H1 (cell line): ENCODE data around the gene B3GLCT. TPM values are rescaled to one million over a fixed set of nuclear protein-coding genes. Genes with fewer than 3 reads are reported as not detected.

Experiments used
- CTCF ChIA-PET: fragments of 300-600 bp; sonication (Branson Sonifier 250); formaldehyde crosslinking; loops from one replicate; lab custom pipeline; 2021; ENCODE audit not compliant: partially characterized antibody; lab: Charles Lee
- POLR2A ChIA-PET: fragments of 300-600 bp; sonication (Branson Sonifier 250); formaldehyde crosslinking; loops from one replicate; lab custom pipeline; 2021; ENCODE audit warnings: inconsistent platforms; ENCODE audit not compliant: partially characterized antibody; lab: Charles Lee
- DNase-seq, 2 experiments: peaks; one replicate each; pipeline versions ENCODE4 v3.0.0 to v3.0.0-alpha.2; 2010 to 2022; ENCODE audit warnings: low spot score in 2 of 2, low read depth in 1 of 2, mixed read lengths in 1 of 2
- FAIRE-seq: peaks from 2 replicates; lab custom pipeline; 2011; peaks lifted over from hg19 to GRCh38; lab: Jason Lieb, UNC
- H2AFZ ChIP-seq: 2 replicates; pipeline ENCODE4 v1.8.1; 2012; ENCODE audit warnings: low read length, inconsistent platforms
- H2AK5ac ChIP-seq: 2 replicates; pipeline ENCODE4 v1.6.1; 2013; ENCODE audit warnings: low read depth, low read length
- H2BK120ac ChIP-seq: replicated peaks from 2 replicates; pipeline ENCODE3; 2013; ENCODE audit warnings: low read depth, low read length, inconsistent platforms
- H2BK12ac ChIP-seq: 2 replicates; pipeline ENCODE4 v1.6.1; 2013; ENCODE audit warnings: low read depth, low read length
- H2BK15ac ChIP-seq: 2 replicates; pipeline ENCODE4 v1.6.1; 2013; ENCODE audit warnings: low read length
- H2BK20ac ChIP-seq: 2 replicates; pipeline ENCODE4 v1.6.1; 2013; ENCODE audit warnings: low read length
- H2BK5ac ChIP-seq: 2 replicates; pipeline ENCODE4 v1.6.1; 2013; ENCODE audit warnings: low read depth, low read length
- H3K14ac ChIP-seq: 2 replicates; pipeline ENCODE4 v1.6.1; 2013; ENCODE audit warnings: inconsistent platforms; ENCODE audit not compliant: insufficient read length
- H3K18ac ChIP-seq: 2 replicates; pipeline ENCODE4 v1.6.1; 2013; ENCODE audit warnings: low read length; ENCODE audit errors: extremely low read depth
- H3K23ac ChIP-seq: 2 replicates; pipeline ENCODE4 v1.6.1; 2013; ENCODE audit warnings: inconsistent platforms; ENCODE audit not compliant: insufficient read length
- H3K23me2 ChIP-seq: 2 replicates; pipeline ENCODE4 v1.6.1; 2013; ENCODE audit warnings: low read depth, low read length
- H3K27ac ChIP-seq: 2 replicates; pipeline ENCODE4 v1.6.1; 2011; ENCODE audit warnings: low read depth, low read length, inconsistent platforms
- H3K27me3 ChIP-seq, 4 experiments: replicated peaks in 1 of 4; 1 replicate in 1 of 4; 2 replicates in 3 of 4; pipeline versions ENCODE4 v1.6.1 to v1.8.1; 2011 to 2013; ENCODE audit warnings: low read length in 3 of 4, mild to moderate bottlenecking in 3 of 4, inconsistent platforms in 2 of 4, mixed read lengths in 2 of 4, moderate library complexity in 1 of 4; ENCODE audit not compliant: control insufficient read depth in 3 of 4, insufficient read depth in 3 of 4; ENCODE audit errors: extremely low read depth in 1 of 4
- H3K36me3 ChIP-seq, 4 experiments: 2 replicates each; pipeline versions ENCODE4 v1.6.1 to v1.8.1; 2011 to 2013; ENCODE audit warnings: mild to moderate bottlenecking in 4 of 4, low read length in 3 of 4, moderate library complexity in 2 of 4, control low read depth in 1 of 4, inconsistent platforms in 1 of 4; ENCODE audit not compliant: insufficient read depth in 4 of 4, control insufficient read depth in 2 of 4
- H3K4ac ChIP-seq: replicated peaks from 2 replicates; pipeline ENCODE3; 2013; ENCODE audit warnings: low read length, low read depth, mixed read lengths, inconsistent platforms; ENCODE audit not compliant: insufficient read length
- H3K4me1 ChIP-seq, 4 experiments: replicated peaks in 1 of 4; 1 replicate in 1 of 4; 2 replicates in 3 of 4; pipeline versions ENCODE4 v1.6.1 to v1.8.1; 2011 to 2013; ENCODE audit warnings: low read length in 3 of 4, inconsistent platforms in 2 of 4, mixed read lengths in 1 of 4; ENCODE audit not compliant: insufficient read depth in 4 of 4, control insufficient read depth in 3 of 4
- H3K4me2 ChIP-seq, 2 experiments: 2 replicates each; pipeline versions ENCODE4 v1.6.1 to v1.8.1; 2011 to 2013; ENCODE audit warnings: low read depth in 2 of 2, low read length in 2 of 2, control low read depth in 1 of 2, inconsistent platforms in 1 of 2, mild to moderate bottlenecking in 1 of 2; ENCODE audit not compliant: insufficient read depth in 1 of 2
- H3K4me3 ChIP-seq, 4 experiments: fragments of 200-600, 300-600 bp in 1 of 4; sonication (generic), shearing (Covaris generic), sonication (Bioruptor Twin) in 1 of 4; 2 replicates each; pipeline versions ENCODE4 v1.5.1 to v1.8.1; 2011 to 2016; ENCODE audit warnings: low read length in 4 of 4, low read depth in 3 of 4, control low read depth in 2 of 4, inconsistent platforms in 2 of 4, mild to moderate bottlenecking in 2 of 4, mixed read lengths in 1 of 4, moderate library complexity in 1 of 4; ENCODE audit not compliant: insufficient read depth in 2 of 4; ENCODE audit errors: extremely low read depth in 1 of 4
- H3K56ac ChIP-seq: replicated peaks from 2 replicates; pipeline ENCODE3; 2013; ENCODE audit warnings: low read depth, mild to moderate bottlenecking, mixed read lengths, low read length, inconsistent platforms; ENCODE audit not compliant: insufficient read length
- H3K79me1 ChIP-seq: 2 replicates; pipeline ENCODE4 v1.6.1; 2013; ENCODE audit warnings: low read depth, low read length, control low read depth
- H3K79me2 ChIP-seq, 2 experiments: 2 replicates each; pipeline versions ENCODE4 v1.6.1 to v1.8.1; 2012 to 2013; ENCODE audit warnings: low read length in 2 of 2, mild to moderate bottlenecking in 2 of 2, inconsistent platforms in 1 of 2; ENCODE audit not compliant: insufficient read depth in 2 of 2, control insufficient read depth in 1 of 2
- H3K9ac ChIP-seq, 4 experiments: replicated peaks in 1 of 4; 1 replicate in 1 of 4; 2 replicates in 3 of 4; pipeline versions ENCODE4 v1.6.1 to v1.8.1; 2011 to 2013; ENCODE audit warnings: low read depth in 3 of 4, low read length in 3 of 4, control low read depth in 2 of 4, mild to moderate bottlenecking in 2 of 4, moderate library complexity in 2 of 4, inconsistent platforms in 1 of 4; ENCODE audit errors: extremely low read depth in 1 of 4
- H3K9me3 ChIP-seq, 2 experiments: 2 replicates each; pipeline versions ENCODE4 v1.6.1 to v1.8.1; 2012 to 2013; ENCODE audit warnings: mild to moderate bottlenecking in 2 of 2, moderate library complexity in 2 of 2, control low read depth in 1 of 2, inconsistent platforms in 1 of 2, low read depth in 1 of 2, low read length in 1 of 2, mixed read lengths in 1 of 2; ENCODE audit not compliant: insufficient read depth in 2 of 2
- H4K20me1 ChIP-seq, 2 experiments: replicated peaks in 1 of 2; 2 replicates each; pipeline versions ENCODE3 to v1.8.1; 2011 to 2013; ENCODE audit warnings: inconsistent platforms in 2 of 2, low read length in 2 of 2, mild to moderate bottlenecking in 1 of 2; ENCODE audit not compliant: insufficient read depth in 2 of 2, control insufficient read depth in 1 of 2
- H4K5ac ChIP-seq: 2 replicates; pipeline ENCODE4 v1.6.1; 2013; ENCODE audit warnings: low read length, low read depth, mixed read lengths, inconsistent platforms; ENCODE audit not compliant: insufficient read length
- H4K8ac ChIP-seq: 2 replicates; pipeline ENCODE4 v1.8.0; 2013; ENCODE audit warnings: mild to moderate bottlenecking, moderate library complexity, low read length, inconsistent platforms; ENCODE audit not compliant: insufficient read depth; ENCODE audit errors: extremely low read depth
- H4K91ac ChIP-seq: replicated peaks from 2 replicates; pipeline ENCODE3; 2013; ENCODE audit warnings: low read length, mixed read lengths, inconsistent platforms; ENCODE audit not compliant: insufficient read length
- BACH1 ChIP-seq: IDR thresholded peaks from 2 replicates; pipeline ENCODE4 v1.6.1; 2012; ENCODE audit warnings: low read length, improper control_type of control experiment
- BCL11A ChIP-seq, 2 experiments: IDR thresholded peaks; one replicate each; pipeline ENCODE4 v1.6.1; 2011; ENCODE audit warnings: low read depth in 2 of 2, low read length in 2 of 2, mild to moderate bottlenecking in 2 of 2
- CBX8 ChIP-seq: fragments of 300-800, 300-1000 bp; sonication (generic); IDR thresholded peaks from 2 replicates; pipeline ENCODE4 v1.7.1; 2016; ENCODE audit warnings: low read depth, low read length, borderline replicate concordance
- EGR1 ChIP-seq: IDR thresholded peaks from 2 replicates; pipeline ENCODE4 v1.6.1; 2011; ENCODE audit warnings: low read depth, low read length, borderline replicate concordance
- GABPA ChIP-seq: IDR thresholded peaks from 2 replicates; pipeline ENCODE4 v1.6.1; 2011; ENCODE audit warnings: mild to moderate bottlenecking, low read length, moderate library complexity, borderline replicate concordance; ENCODE audit not compliant: insufficient read depth
- POU5F1 ChIP-seq: IDR thresholded peaks from 2 replicates; pipeline ENCODE4 v1.6.1; 2011; ENCODE audit warnings: low read depth, mild to moderate bottlenecking, low read length, moderate library complexity
- RAD21 ChIP-seq, 2 experiments: IDR thresholded peaks in 1 of 2; conservative IDR thresholded peaks in 1 of 2; 2 replicates each; pipeline ENCODE4 v1.6.1; 2011; ENCODE audit warnings: low read depth in 2 of 2, low read length in 2 of 2, improper control_type of control experiment in 1 of 2, inconsistent platforms in 1 of 2, mild to moderate bottlenecking in 1 of 2, moderate library complexity in 1 of 2
- RBBP5 ChIP-seq: IDR thresholded peaks from 2 replicates; pipeline ENCODE4 v1.7.1; 2012; ENCODE audit warnings: low read depth, mild to moderate bottlenecking, inconsistent platforms, low read length, moderate library complexity, borderline replicate concordance
- SIN3A ChIP-seq, 2 experiments: IDR thresholded peaks in 1 of 2; conservative IDR thresholded peaks in 1 of 2; 2 replicates each; pipeline ENCODE4 v1.6.1; 2011 to 2012; ENCODE audit warnings: low read length in 2 of 2, improper control_type of control experiment in 1 of 2, low read depth in 1 of 2, mild to moderate bottlenecking in 1 of 2
- SP2 ChIP-seq: IDR thresholded peaks from 2 replicates; pipeline ENCODE4 v1.6.1; 2012; ENCODE audit warnings: mild to moderate bottlenecking, low read length, inconsistent platforms
- SUZ12 ChIP-seq: fragments of 200-600 bp; sonication (generic); IDR thresholded peaks from 2 replicates; pipeline ENCODE4 v1.6.1; 2012; ENCODE audit warnings: mild to moderate bottlenecking, inconsistent platforms, low read length, moderate library complexity, mixed read lengths
- WGBS, 2 experiments: shearing (Covaris generic) in 1 of 2; methylation state at CpG; one replicate each; pipeline versions ENCODE4 v1.1.6 to v1.1.7; 2013 to 2015; ENCODE audit warnings: low lambda C conversion rate in 2 of 2, mixed read lengths in 2 of 2, inconsistent platforms in 1 of 2, low coverage in 1 of 2, missing lambda C conversion rate in 1 of 2; ENCODE audit not compliant: insufficient replicate concordance in 2 of 2, insufficient coverage in 1 of 2, insufficient read length in 1 of 2; ENCODE audit errors: extremely low coverage in 1 of 2, missing lambda C conversion rate in 1 of 2; 5-methylcytosine and 5-hydroxymethylcytosine counted together
- polyA plus RNA-seq, 7 experiments: library from polyadenylated mRNA; depleted of rRNA in 3 of 7; stranded (reverse) in 5 of 7; unstranded in 2 of 7; fragments of >200 nt in 5 of 7; fragments of 200-250 nt in 2 of 7; gene quantifications; 1 replicate in 5 of 7; 2 replicates in 1 of 7; 4 replicates in 1 of 7; pipeline versions ENCODE4 v1.2.1 to v1.2.3, GENCODE V29; 2011 to 2013; ENCODE audit warnings: missing spikeins in 2 of 7, mixed read lengths in 2 of 7
- total RNA-seq: library from RNA; stranded (reverse); fragmentation: NEBNext Ultra II Directional; extraction: Animal tissue kit (Norgen Biotek cat#: 25700); gene quantifications from 2 replicates; pipeline ENCODE4 v1.2.1, GENCODE V29; 2021
- TF ChIP-seq, protein P1 (sequence below): IDR thresholded peaks from 2 replicates; pipeline ENCODE4 v1.6.1; 2012; ENCODE audit warnings: low read length, inconsistent platforms

Gene B3GLCT
- total and polyA plus RNA-seq, 2 of the 8 experiments (the other 6 are each of a cell fraction or from before 2014, with no cell fraction given), result 1.5 to 4.1 TPM

DNA sequence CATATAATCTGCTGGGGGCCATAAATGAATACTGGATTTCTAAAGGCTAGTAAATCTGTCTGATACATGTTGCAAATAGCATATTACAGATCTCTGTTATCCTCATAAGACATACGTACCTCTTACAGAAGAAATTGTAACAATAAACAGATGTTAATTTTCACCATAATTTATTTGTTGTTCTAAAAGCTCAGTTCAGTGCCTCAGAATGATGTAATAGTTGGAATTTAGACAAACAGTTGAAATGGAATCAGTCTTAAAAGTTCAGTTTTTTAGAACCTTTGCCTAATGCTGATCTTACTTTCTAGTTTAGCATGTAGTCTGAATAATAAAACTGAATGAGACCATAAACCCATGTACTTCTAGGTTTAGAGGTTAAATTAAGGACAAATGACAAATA is 43.1 kb downstream of the B3GLCT start:
- Histone ChIP-seq H2AFZ (no peak overlapping the region), H4K20me1 (no peaks in the 10 kb centered on the region), H3K56ac (no peak overlapping the region), H3K23me2 (no peaks in the 10 kb centered on the region), H2BK5ac (no peak overlapping the region), H2BK12ac (no peak overlapping the region), H3K79me2 (no peaks in the 10 kb centered on the region), H2BK120ac (no peak overlapping the region), H2BK15ac (no peak overlapping the region), H3K27ac (no peak overlapping the region), H4K8ac (no peak overlapping the region), H2AK5ac (no peak overlapping the region), H3K4me2 (no peak overlapping the region), H3K14ac (no peak overlapping the region), H3K18ac (no peak overlapping the region), H2BK20ac (no peak overlapping the region), H4K91ac (no peak overlapping the region), H3K4ac (no peak overlapping the region), H3K79me1 (no peaks in the 10 kb centered on the region), H3K9me3 (no peaks in the 10 kb centered on the region), H3K27me3 (no peaks in the 10 kb centered on the region), H3K4me3 (no peak overlapping the region), H3K36me3 (no peaks in the 10 kb centered on the region), H3K9ac (no peak overlapping the region), H4K5ac (no peak overlapping the region), H3K23ac (no peak overlapping the region), H3K4me1 (no peaks in the 10 kb centered on the region)
- 86% methylated on average over 1 of the region's 1 CpG; no CpG with 5 or more reads in 1 of the 2 experiments for WGBS, 2 experiments
- CTCF ChIA-PET, result interaction anchor here (1.2 to 6.8 kb wide), 4 partner anchors 6 to 182 kb away, joined by 3 to 63 read pairs (median 6); no protein-coding TSS in a partner anchor
- POLR2A ChIA-PET, result no interaction called here
- DNase-seq (no peak), FAIRE-seq (no peak)
- TF ChIP-seq BCL11A (IDR thresholded peaks at IDR 0.05; ENCODE audit: low read depth in 2 of 2, low read length in 2 of 2) (no peak), CBX8 (no peak), GABPA (no peak), RAD21 (IDR thresholded peaks at IDR 0.05 in 1 of 2, conservative IDR thresholded peaks at IDR 0.05 in 1 of 2; ENCODE audit: low read depth in 2 of 2, low read length in 2 of 2) (no peak), SUZ12 (no peak), POU5F1 (no peak), BACH1 (no peak), SP2 (no peak), RBBP5 (no peak), SIN3A (conservative IDR thresholded peaks at IDR 0.05 in 1 of 2, IDR thresholded peaks at IDR 0.05 in 1 of 2; ENCODE audit: low read depth in 1 of 2, low read length in 2 of 2) (no peak), EGR1 (no peak)
- TF ChIP-seq, protein P1, sequence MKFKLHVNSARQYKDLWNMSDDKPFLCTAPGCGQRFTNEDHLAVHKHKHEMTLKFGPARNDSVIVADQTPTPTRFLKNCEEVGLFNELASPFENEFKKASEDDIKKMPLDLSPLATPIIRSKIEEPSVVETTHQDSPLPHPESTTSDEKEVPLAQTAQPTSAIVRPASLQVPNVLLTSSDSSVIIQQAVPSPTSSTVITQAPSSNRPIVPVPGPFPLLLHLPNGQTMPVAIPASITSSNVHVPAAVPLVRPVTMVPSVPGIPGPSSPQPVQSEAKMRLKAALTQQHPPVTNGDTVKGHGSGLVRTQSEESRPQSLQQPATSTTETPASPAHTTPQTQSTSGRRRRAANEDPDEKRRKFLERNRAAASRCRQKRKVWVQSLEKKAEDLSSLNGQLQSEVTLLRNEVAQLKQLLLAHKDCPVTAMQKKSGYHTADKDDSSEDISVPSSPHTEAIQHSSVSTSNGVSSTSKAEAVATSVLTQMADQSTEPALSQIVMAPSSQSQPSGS, result no peak
